Measurements from ENCODE around the gene DPP6.

DNA sequence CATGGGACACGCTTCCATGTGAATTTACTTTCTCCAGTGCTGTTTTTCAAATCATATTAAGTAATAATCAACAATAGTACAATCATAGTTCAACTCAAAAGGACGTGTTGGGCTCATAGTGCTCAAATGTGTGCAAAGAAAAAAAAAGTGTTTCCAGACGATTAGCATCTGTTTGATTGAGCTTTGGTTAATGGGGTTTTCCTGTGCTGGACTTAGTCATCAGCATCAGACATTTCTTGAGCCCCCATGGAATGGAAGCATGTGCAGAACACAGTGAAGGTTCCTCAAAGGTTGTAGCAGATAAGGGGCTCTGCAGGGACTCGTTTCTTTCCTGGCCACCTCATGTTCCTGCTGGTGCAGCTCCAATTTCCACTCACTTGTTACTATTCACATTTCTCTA lies 716.8 kb downstream of the DPP6 start:
- TF ChIP-seq, protein P1, sequence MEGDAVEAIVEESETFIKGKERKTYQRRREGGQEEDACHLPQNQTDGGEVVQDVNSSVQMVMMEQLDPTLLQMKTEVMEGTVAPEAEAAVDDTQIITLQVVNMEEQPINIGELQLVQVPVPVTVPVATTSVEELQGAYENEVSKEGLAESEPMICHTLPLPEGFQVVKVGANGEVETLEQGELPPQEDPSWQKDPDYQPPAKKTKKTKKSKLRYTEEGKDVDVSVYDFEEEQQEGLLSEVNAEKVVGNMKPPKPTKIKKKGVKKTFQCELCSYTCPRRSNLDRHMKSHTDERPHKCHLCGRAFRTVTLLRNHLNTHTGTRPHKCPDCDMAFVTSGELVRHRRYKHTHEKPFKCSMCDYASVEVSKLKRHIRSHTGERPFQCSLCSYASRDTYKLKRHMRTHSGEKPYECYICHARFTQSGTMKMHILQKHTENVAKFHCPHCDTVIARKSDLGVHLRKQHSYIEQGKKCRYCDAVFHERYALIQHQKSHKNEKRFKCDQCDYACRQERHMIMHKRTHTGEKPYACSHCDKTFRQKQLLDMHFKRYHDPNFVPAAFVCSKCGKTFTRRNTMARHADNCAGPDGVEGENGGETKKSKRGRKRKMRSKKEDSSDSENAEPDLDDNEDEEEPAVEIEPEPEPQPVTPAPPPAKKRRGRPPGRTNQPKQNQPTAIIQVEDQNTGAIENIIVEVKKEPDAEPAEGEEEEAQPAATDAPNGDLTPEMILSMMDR (IDR thresholded peaks at IDR 0.05), result no peak
- TF ChIP-seq POLR2A (IDR thresholded peaks at IDR 0.05), result no peak

Data from heart left ventricle (tissue), 13 donors.